Prostate gland (tissue), 2 donors: ENCODE measurements around the gene DLL1. TPM values are rescaled to one million over a fixed set of nuclear protein-coding genes. Genes with fewer than 3 reads are reported as not detected.

ENCODE experiments used
- DNase-seq: peaks from one replicate; pipeline ENCODE4 v3.0.0-alpha.2; 2019; ENCODE audit warnings: low spot score
- H3K27ac ChIP-seq, 2 donors: fragments of 200-600 bp; sonication (generic); 2 replicates each; pipeline ENCODE4 v1.5.1; 2017 to 2019
- H3K27me3 ChIP-seq: fragments of 200-600 bp; sonication (generic); replicated peaks from 2 replicates; pipeline ENCODE4 v1.5.1; 2019; ENCODE audit not compliant: insufficient read depth
- H3K36me3 ChIP-seq, 2 donors: fragments of 200-600 bp; sonication (generic); 1 replicate in 1 of 2; 2 replicates in 1 of 2; pipeline versions ENCODE4 v1.5.1 to v1.8.1; 2017 to 2019
- H3K4me1 ChIP-seq: fragments of 200-600 bp; sonication (generic); replicated peaks from 2 replicates; pipeline ENCODE4 v1.5.1; 2019
- H3K4me3 ChIP-seq, 2 donors: fragments of 200-600 bp; sonication (generic); 2 replicates each; pipeline ENCODE4 v1.5.1; 2017 to 2019
- H3K9me3 ChIP-seq: fragments of 200-600 bp; sonication (generic); 2 replicates; pipeline ENCODE4 v1.5.1; 2017
- POLR2A ChIP-seq: fragments of 450-650 bp; IDR thresholded peaks from one replicate; pipeline ENCODE4 v1.6.1; 2016; ENCODE audit warnings: antibody characterized with exemption, mild to moderate bottlenecking
- POLR2AphosphoS5 ChIP-seq: sonication (generic); formaldehyde crosslinking; IDR thresholded peaks from one replicate; pipeline ENCODE4 v1.6.1; 2017; ENCODE audit warnings: antibody characterized with exemption
- WGBS: methylation state at CpG from one replicate; pipeline ENCODE4 v1.1.5; 2018; 5-methylcytosine and 5-hydroxymethylcytosine counted together
- intact Hi-C: fragments of 100-400 bp; cut with DNase I; formaldehyde crosslinking; loops from one replicate; pipeline ENCODE4 v1.14.2; 2022
- microRNA-seq: library from miRNA; unstranded; fragments of <30 nt; microRNA quantifications from one replicate; pipeline ENCODE4, GENCODE V29; 2016
- small RNA-seq, 2 donors: library from RNA; depleted of rRNA; stranded (forward); fragments of <200 nt; gene quantifications; one replicate each; pipeline ENCODE3, GENCODE V24; 2016
- total RNA-seq, 2 donors: library from RNA; depleted of rRNA; stranded (reverse); fragments of >200 nt; gene quantifications; one replicate each; pipeline ENCODE4 v1.1.0, GENCODE V29; 2016
- TF ChIP-seq, protein P1 (sequence below), 4 experiments: fragments of 200-600 bp in 2 of 4; fragments of 450-650 bp in 2 of 4; sonication (generic) in 2 of 4; IDR thresholded peaks; 1 replicate in 3 of 4; 2 replicates in 1 of 4; pipeline ENCODE4 v1.5.1; 2016 to 2019; ENCODE audit warnings: antibody characterized with exemption in 4 of 4, mild to moderate bottlenecking in 2 of 4, moderate library complexity in 2 of 4

DLL1 gene
- total RNA-seq, 2 donors from 2014 or later: 16.0 to 40.4 TPM

DNA sequence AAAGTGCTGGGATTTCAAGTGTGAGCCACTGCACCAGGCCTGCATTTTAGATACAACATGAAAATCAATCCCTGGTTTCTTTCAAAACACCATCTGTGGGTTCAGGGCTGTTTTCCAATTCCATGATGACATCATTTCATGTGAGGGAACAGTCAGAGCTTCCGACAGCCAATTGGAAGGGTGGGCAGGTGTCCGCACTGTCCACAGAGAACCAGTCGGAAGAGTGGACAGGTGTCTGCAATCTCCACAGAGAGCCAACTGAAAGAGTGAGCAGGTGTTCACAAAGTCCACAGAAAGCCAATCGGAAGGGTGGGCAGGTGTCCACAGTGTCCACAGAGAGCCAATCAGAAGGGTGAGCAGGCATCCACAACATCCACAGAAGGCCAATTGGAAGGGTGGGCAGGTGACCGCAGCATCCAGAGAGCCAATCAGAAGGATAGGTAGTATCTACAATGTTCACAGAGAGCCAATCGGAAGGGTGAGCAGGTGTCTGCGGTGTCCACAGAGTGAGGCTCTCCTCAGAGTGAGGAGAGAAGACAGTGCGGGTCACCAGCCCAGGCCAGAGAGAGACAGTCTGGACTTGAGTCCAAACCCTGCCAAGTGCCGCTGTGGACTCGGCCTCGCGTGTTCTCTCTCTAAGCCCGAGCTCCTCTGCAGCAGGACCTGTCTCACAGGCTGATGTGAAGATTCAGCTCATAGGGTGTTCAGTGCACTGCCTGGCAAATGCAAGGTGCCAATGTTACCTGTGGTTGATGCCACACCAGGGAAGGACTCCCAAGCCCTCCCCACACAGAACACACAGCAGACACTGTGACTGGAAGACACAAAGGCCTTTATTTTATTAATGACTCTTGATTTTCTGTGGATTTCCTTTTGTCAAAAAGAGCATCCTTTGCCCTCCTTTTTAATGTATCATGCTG, 57.3 kb downstream of the DLL1 start:
- intact Hi-C loops: no loop called here
- Histone ChIP-seq H3K36me3 (no peaks in the 10 kb centered on the region), H3K4me1 (no peaks in the 10 kb centered on the region), H3K9me3 (no peaks in the 10 kb centered on the region), H3K27me3 (no peaks in the 10 kb centered on the region), H3K27ac (no peak overlapping the region), H3K4me3 (no peak overlapping the region)
- TF ChIP-seq, protein P1, sequence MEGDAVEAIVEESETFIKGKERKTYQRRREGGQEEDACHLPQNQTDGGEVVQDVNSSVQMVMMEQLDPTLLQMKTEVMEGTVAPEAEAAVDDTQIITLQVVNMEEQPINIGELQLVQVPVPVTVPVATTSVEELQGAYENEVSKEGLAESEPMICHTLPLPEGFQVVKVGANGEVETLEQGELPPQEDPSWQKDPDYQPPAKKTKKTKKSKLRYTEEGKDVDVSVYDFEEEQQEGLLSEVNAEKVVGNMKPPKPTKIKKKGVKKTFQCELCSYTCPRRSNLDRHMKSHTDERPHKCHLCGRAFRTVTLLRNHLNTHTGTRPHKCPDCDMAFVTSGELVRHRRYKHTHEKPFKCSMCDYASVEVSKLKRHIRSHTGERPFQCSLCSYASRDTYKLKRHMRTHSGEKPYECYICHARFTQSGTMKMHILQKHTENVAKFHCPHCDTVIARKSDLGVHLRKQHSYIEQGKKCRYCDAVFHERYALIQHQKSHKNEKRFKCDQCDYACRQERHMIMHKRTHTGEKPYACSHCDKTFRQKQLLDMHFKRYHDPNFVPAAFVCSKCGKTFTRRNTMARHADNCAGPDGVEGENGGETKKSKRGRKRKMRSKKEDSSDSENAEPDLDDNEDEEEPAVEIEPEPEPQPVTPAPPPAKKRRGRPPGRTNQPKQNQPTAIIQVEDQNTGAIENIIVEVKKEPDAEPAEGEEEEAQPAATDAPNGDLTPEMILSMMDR (IDR thresholded peaks at IDR 0.05): no peak
- TF ChIP-seq POLR2A: no peak
- TF ChIP-seq POLR2AphosphoS5: no peak
- 95% methylated on average over 13 of the region's 13 CpGs for WGBS
- no peak for DNase-seq

Small RNA genes lying within 50 kb of the gene (microRNA-seq; reads per million reads assigned to microRNA genes)
- gene MIR4644: not detected

Small RNA genes lying within 50 kb of the gene (small RNA-seq; reads per million reads assigned to genes)
- gene MIR4644: 0 reads per million in 2 donors

Other genes with a start within 250 kb of the DLL1 start
- 10 to 100 TPM; 28.8 to 45.0 TPM for gene FAM120B, start 15.7 kb upstream of the DLL1 start, total RNA-seq